ENCODE results near the gene MICOS13.

DNA sequence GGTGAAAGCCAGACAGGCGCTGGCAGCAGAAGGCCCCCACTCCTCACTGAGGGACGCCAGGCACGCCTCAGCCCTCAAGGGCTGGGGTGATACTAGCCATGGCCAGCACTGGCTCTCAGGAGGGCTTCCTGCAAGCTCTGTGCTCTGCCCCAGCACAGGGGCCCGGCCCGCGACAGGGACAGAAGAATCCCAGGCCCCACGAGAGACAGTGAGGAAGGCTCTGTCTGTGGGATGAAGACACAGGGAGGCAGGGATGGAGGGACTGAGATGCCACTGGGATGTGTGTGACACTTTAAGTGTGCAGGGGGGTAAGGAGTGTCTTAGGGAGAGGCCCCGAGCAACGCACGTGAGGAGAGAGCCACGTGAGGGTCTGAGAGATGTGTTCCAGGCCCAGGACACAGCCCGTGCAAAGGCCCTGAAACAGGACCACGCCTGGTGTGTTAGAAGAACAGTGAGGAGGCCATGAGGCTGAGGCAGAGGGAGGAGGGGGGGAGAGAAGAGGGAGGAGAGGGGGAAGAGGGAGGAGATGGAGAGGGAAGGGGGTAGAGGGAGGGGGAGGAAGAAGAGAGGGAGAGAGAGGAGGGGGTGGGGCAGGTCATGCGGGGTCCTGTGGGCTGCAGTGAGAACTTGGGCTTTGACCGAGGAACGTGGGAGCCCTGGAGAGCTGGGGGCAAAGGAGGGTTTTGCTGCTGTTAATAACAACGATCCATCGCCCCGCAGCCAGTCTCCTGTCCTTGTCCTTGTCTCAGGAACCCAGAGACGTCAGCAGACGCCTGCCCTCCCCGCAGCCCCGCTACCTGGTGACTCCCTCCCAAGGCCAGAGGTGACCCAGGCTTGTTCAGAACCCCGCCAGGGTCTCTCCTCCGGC lies 16.9 kb upstream of the MICOS13 start:
- TF ChIP-seq, protein P1, sequence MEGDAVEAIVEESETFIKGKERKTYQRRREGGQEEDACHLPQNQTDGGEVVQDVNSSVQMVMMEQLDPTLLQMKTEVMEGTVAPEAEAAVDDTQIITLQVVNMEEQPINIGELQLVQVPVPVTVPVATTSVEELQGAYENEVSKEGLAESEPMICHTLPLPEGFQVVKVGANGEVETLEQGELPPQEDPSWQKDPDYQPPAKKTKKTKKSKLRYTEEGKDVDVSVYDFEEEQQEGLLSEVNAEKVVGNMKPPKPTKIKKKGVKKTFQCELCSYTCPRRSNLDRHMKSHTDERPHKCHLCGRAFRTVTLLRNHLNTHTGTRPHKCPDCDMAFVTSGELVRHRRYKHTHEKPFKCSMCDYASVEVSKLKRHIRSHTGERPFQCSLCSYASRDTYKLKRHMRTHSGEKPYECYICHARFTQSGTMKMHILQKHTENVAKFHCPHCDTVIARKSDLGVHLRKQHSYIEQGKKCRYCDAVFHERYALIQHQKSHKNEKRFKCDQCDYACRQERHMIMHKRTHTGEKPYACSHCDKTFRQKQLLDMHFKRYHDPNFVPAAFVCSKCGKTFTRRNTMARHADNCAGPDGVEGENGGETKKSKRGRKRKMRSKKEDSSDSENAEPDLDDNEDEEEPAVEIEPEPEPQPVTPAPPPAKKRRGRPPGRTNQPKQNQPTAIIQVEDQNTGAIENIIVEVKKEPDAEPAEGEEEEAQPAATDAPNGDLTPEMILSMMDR (IDR thresholded peaks at IDR 0.05), result no peak
- TF ChIP-seq POLR2A (IDR thresholded peaks at IDR 0.05) (no peak), POLR2AphosphoS5 (IDR thresholded peaks at IDR 0.05) (no peak)

All from suprapubic skin (tissue), 4 donors.